DMS53 treated with DMSO at 0.1 percent for 48 hours (cell line): ENCODE results near the gene GPR34.
"Not testable (repeated sequence)": the region's sequence is repeated elsewhere in the genome, so short reads cannot be mapped to it uniquely, and the experiment has no call there.

Experiments used
- DNase-seq: peaks from one replicate; lab custom pipeline; 2025; ENCODE audit not compliant: unreplicated experiment; lab: John Stamatoyannopoulos, UW

Gene GPR34

DNA sequence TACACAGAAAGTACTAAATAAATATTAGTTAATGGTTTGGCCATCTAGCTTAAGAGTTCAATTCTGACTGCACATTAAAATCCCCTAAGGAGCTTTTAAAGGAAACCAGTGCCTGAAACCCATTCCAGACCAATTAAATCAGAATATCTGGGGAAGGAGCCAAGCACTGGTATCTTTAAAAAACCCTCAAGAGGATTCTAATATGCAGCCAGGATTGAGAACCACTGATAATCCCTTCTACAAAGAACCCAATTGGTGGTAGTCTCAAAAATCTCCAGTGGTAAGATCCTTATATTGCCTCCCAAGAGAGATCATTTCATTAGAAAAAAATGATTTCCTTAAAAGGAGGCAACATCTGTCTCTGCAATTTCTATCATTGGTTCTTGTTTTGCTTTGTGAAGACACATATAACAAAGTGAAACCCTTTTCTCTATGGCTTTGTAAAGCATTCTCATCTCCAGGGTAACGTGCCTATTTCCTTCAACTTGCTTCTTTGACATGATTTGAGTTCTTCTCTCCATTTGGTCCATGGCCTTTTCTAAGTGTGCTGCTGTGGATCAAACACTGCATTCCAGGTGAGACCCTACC lies 3.5 kb downstream of the GPR34 start:
- no peak for DNase-seq

DNA sequence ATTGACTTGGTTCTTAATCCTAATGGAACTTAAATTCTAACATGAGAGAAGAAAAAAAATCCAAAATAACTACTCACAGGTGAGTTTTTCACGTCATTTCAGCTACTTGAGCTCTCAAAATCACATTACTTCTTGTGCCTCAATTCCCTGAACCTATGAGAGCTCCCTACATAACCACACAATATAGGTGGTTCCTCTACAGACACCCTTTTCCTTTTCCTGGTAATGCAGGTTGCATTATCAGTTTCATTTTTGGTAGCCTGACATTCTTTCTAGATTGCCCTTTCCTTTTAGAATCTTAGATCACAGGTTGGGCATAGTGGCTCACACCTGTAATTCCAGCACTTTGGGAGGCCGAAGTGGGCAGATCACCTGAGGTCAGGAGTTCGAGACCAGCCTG lies 4.3 kb downstream of the GPR34 start:
- no peak for DNase-seq

DNA sequence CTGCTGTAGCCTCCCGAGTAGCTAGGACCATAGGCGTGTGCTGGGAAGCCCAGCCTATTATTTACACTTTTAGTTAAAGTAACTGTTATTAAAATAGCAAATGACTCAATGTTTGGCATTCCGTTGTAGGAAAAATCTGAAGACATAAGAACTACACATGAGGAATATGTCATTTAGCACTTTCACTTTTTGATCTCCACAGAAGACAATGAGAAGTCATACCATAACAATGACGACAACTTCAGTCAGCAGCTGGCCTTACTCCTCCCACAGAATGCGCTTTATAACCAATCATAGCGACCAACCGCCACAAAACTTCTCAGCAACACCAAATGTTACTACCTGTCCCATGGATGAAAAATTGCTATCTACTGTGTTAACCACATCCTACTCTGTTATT lies 6.7 kb downstream of the GPR34 start:
- no peak for DNase-seq

DNA sequence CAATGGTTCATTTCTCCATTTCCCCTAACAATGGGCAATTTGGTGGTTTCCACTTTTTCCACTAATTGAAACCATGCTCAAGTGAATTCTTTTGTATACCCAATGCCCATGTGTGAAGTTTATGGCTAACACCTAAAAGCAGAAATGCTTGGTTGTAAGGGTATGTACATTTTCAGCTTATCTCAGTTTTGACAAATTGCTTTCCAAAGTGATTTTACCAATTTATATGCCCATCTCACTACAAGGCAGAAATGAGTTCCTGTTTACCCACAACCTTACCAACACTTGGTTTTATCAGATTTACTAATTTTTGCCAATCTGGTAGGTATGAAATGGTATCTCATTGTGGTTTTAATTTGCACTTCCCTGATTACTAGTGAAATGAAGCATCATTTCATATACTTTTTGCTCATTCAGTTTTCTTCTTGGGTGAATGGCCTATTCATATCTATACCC lies 14.8 kb downstream of the GPR34 start:
- DNase-seq, result no peak

DNA sequence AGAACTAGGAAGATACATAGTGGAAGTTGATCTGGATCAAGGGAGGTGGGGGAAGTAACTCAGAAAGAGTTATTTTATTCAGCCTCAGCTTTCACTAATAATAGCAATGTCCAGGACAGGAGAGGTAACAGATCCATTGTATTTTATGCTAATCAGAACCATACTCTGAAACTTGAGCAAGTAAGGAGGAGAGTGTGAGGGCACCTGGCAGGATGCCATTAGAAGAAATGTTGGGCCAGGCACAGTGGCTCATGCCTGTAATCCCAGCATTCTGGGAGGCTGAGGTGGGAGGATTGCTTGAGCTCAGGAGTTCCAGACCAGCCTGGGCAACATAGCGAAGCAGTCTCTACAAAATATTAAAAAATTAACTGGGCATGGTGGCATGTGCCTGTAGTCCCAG lies 16.3 kb downstream of the GPR34 start:
- no peak for DNase-seq

DNA sequence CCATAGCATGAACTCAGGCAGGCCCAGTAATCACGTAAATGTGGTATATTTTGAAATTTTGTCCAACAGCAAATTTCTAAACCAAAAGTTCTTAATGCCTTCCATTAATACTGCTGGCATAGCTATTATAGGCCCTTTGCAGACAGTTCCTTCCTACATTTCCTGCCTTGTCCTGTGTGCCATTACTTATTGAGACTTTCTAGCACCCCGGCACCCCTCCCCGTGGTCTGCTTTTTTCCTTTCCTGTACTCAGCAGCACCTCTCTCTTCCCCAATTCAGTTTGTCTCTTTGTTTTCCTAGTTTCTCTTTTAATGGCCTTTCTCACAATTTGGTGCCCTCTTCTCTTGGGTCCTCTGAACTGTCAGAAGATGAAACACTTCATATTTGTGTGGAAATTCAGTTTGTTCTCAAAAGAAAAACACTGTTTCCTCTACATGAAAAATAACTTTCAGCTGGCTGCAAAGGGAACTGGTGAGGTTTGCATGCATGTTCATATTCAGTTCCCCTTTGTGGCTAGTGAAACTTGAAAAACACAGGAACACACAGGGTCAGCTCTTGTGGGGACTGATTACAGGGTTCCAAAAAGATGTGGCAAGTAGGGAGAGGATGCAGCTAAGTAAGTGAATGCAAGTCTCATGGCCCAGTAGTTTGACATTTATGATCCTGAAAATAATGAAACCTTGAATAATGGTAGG lies 17.1 kb downstream of the GPR34 start:
- no peak for DNase-seq

DNA sequence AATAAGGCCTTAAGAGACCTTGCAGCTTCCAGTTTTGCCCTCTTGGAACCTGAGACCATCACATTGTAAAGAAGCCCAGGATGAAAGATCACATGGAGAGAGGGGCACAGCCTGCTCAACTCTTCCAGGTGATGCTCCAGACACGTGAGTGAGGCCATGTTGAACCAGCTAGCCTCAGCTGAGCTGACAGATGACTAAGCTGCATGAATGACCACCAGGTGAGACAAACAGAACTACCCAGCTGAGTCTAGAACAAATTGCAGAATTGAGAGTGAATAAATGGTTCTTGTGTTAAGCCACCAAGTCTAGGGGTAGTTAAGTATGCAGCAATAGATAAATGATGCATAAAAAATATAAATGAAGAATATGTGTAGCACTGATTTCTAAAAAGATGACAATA lies 18.4 kb downstream of the GPR34 start:
- DNase-seq, result no peak

DNA sequence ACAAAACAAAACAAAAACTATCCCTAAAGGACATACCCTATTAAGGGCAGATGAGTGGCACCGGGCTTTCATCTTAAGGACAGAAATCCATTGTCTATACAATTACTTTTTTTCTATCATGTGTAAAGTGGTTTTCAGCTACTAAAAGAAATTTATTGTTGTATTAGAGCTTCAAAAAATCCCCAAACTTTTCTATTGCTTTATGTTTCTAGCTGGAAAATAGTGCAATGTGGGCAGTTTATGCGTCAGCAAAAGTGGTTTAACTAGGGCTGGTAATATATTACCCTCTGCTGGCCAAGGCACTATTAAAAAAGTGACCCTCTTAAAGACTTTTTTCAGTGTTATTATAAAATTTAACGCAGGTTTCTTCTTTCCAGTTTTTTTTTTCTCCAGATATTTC lies 19.7 kb downstream of the GPR34 start:
- DNase-seq, result no peak

DNA sequence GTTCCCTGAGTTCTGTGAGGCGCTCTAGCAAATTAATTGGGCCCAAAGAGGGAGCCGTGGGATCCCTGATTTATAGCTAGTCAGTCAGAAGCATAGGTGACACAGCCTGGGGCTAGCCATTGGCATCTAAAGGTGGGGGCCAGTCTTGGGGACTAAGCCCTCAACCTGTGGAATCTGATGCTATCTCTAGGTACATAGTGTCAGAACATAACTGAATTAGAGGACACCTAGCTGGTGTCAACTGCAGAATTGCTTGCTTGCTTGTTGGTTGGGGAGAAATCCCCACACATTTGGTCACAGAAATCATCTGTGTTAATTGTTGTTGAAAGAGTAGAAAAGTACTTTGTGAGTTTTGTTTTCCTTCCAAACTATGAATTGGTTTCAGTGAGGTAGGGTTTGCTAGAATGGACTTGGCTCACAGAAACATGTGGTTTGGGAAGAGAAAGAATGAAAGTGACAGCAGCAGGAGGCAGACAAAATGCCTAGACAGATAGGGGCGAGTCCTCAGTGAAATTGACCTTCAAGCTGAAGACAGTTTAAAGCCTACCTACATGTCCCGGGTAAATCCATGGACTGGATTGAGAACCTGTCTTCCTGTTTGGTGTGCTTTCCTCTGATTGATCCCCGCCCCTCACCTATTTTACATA lies 22.4 kb downstream of the GPR34 start:
- DNase-seq, result no peak

DNA sequence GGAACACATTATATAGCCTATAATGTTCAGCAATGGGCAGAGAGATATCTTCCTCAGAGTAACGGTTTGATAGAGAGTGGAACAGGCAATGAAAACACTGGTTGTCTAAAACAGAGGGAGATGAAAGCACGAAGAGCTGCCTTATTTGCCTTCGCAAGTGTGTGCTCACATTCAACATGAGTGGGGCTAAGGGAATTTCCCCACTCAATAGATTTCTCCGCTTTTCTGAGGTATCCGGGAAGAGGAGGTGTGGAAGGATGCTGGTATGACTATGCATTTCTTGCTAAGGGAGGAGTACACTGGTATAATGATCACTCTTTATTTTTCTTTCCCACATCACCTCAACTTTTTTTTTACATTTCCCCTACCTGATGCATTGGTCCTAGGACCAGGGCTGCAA lies 27.4 kb downstream of the GPR34 start:
- DNase-seq, result no peak

DNA sequence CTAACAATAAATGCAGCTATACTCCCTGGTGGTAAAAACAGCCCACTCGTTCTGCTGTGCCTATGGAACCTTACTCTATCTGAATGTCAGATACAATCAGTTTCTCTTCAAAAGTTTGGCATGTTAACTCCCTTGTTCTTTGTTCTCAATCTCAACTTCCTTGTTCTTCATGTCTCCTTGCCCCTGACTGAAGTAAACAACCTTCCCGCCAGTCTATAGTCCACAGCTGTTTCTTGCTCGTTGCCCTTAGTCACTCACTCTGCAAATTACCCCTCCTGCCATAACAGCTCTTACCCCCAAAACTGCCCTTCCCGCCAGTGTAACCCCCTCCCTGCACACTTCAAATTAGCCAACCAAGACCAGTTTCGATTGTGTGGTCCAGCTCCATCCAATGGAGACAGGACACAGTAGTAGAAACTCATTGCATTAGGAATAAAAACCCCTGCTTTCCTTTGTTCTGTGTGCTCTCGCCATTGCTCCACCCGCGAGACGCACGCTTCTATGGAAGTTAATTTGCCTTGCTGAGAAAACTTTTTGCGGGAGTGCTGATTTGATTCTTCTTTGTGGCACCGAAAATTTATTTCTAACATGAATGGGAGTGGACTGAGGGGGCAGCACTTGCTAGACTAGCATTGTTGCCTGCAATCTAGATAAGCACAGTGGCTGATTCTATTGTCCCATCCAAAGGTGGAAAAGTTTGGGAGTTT lies 28.1 kb downstream of the GPR34 start:
- DNase-seq, result no peak

DNA sequence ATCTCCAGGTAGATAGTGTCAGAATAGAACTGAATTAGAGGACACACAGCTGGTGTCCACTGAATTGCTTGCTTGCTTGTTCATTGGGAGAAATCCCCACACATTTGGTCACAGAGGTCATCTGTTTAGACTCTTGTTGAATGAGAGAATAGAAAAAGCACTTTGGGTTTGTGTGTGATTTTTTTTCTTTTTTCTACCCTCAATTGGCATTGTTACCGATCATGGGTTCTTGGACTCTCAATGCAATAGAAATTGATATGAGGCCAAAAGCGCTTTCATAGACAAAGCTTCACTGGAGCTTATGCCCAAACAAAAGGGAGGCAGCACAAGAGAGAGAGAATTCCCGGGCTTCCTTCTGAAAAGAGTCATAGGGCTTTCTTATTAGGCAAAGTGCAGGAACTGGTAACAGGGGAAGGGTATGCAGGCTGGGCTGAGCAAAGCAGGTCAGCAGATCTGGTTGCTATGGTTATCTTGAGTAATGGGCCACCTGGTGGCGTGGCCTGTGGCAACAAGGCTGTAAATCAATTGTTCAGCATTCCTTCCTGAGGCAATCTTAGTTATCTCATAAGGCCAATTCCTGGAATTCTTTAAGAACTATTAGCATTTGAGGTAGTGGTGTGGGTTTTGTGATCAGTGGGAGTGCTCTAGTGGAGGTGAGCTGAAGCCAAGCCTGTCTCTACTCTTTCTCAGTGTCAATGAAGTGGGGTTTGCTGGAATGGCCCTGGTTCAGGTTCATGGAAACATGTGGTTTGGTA lies 29.9 kb downstream of the GPR34 start:
- DNase-seq, result no peak

DNA sequence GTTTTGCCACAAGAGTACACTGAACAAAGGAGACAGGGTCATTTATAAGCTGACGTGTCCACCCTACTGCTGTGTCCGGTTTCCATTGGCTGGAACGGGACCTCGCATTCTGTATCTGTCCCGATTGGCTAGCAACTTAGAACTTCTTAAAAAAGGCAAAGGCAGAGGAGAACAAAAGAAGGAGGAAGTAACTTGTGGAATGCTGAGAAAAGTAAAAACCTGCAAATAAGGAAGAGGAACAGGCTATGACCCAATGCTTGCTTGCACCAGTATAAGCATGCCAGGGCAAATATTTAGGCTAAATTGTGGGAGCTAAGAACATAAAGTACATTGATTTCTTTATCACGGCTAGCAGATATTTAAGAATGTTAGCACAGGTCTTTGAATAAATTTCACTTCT lies 30.8 kb downstream of the GPR34 start:
- not testable (repeated sequence) for DNase-seq

DNA sequence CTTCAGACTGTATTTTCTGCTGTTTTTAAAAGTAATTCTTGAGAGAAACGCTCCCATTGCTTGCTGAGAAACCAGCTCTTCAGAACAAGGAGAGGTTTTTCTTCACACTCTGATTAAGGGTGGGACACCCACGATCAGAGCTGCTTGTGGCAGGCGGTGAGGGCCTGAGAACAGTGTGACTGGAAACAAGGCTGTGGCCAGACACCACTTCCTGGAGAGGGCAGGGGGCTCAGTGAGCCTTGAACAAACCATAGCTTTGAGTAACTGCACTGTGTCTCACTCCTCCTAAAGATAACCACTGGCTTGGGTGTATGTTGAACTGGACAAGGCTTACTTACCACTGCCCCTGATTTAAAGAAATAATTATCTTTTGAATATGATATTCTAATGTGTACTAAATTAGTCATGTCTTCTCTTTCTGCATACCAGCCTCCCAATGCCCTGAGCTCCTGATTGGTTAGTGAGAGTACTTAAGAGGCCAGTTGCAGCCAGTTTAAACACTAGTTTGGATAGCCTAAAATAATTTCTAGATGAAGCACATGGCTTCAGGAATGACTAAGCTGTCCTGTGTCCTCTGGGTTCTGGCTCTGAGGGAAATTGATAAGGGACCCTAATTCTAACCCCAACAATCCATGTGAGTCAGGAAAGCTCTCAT lies 31.5 kb downstream of the GPR34 start:
- DNase-seq, result no peak

DNA sequence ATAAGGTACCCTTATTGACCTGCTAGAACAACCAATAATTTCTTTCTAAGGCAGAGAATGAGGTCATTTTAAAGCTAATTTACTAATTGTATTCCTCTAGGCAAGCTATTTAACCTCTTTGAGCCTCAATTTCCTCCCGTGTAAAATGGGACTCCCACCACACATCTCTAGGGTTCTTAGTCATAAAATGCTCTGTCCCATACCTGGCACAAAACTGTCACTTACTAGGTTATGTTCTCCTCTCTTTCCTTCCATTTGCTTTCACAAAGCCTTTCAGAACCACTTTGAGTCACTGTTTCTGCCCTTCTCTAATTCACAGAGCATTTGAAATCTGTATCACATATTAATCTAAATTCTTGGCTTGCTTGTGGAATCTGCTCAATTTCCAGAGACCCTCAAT lies 32.8 kb downstream of the GPR34 start:
- no peak for DNase-seq

DNA sequence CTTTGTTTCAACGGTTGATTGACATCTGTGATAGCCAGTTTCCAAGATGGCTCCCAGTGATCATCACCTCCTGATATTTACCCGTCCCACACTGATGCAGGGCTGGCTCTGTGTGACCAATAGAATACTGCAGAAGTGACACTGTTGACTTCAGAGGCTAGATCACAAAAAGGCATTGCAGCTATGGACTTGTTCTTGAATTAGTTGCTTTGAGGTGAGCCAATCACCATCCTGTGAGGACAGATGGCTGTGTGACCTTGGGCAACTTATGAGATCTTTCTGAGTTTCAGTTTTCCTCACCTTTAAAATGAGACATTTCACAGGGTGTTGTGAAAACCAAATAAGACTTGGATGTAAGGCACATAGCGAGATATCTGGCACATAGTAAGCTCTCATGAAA lies 33.4 kb downstream of the GPR34 start:
- no peak for DNase-seq

DNA sequence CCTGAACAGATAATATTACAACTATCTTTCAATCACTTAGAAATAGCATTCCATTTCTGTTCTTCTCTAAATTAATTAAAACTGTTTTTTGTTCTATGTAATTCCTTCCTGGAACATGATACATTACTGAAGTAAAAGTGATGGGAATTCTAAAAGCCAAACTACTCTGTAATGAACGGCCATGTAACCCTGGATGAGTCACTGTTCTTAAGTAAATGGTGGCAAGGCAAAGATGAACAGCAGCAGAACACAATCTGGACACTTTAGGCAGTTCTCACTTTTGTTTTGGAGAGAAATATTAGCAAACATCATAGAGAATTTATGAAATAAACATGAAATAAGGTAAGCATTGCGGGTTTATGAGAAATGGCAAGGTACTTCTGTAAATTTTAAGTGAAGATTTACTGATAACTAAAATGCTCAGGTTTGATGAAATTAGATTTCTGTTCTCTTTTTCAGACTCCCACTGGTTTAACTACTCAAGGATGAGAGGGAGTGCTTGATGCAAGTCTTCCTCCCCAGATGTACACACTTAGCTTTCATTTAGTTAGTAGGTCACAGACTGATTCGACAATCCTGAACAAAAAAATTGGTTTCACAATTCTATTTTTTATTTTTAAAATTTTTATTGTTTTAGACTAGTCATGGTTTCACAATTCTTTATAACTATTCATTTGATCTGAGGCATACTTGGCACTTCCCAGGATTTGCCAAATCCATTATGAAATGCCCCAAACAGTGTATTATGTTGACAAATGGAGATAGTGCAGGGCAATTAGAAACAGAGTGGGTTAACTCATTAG lies 34.2 kb downstream of the GPR34 start:
- DNase-seq, result no peak

DNA sequence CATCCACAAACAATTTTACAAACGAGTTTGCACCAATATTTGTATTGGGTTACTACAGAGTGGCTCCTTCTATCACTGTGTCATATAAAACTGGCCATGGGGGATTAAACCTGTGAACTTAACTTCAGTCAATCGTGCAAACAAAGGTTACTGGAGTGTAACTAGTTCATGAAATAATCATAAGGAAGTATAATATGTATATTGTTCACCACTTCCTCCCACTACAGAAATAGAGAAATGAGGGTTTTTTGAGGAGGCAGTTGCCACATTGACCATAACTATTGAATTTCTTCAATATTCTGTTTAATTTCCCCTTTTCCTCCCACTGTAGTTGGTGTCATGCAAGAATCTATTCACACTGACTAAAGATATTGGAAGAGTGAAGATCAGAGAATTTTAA lies 35.1 kb downstream of the GPR34 start, which contains the start of gene GPR82:
Gene GPR82 (plus strand): TSS at position 356 of the 400 bp plus-strand sequence. CDS start 2,846 bp downstream, outside the sequence.
- no peak for DNase-seq

DNA sequence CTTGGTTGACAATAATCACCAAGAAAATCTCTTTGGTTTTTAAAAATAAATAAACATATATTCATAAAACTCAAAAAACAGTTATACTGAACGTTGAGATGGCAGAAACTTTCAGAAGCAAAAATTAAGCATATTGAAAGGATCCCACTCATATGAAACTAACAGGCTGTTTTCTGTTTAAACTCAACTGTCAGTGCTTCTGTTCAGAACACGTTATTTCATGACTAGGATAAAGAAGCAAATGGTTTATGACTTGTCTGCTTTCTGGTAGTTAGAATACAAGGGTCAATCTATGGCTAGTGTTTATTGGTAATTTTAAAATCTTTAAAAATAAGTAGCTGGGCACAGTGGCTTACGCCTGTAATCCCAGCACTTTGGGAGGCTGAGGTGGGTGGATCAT lies 39.4 kb downstream of the GPR34 start:
- DNase-seq, result no peak

DNA sequence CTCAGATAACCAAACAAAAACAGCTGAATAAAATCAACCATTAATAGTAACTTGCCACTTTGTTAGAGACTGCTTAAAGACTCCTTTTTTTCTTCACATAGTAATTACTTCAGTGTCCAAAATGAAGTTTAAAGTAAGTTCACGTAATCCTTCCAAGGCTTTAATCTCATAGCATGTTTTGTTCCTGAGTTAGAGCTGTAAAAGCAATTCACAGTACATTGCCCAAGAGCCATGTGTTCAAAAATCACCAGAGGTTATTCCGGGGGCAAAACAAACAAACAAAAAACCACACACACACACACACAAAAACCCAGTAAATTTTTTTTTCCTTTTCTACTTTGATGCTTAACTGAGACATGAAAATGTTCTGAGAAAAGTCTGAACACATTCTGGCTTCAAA lies 41.3 kb downstream of the GPR34 start:
- DNase-seq, result no peak
